CD4-positive, alpha-beta T cell (primary cell): ENCODE results near the gene MTUS2. TPM values are rescaled to one million over a fixed set of nuclear protein-coding genes. Genes with fewer than 3 reads are reported as not detected.

ENCODE experiments used
- ATAC-seq: fragments of 200-7000 bp; cut with Tn5 transposase; one replicate; pipeline ENCODE4 v1.10.0; 2022; ENCODE audit warnings: mild to moderate bottlenecking; ENCODE audit not compliant: poor library complexity
- CTCF ChIA-PET: fragments of 350-600 bp; sonication (Branson Sonifier 250); formaldehyde crosslinking; loops from one replicate; lab custom pipeline; 2021; ENCODE audit warnings: antibody characterized with exemption, inconsistent platforms; lab: Charles Lee
- POLR2A ChIA-PET: fragments of 350-600 bp; sonication (Branson Sonifier 250); formaldehyde crosslinking; loops from one replicate; lab custom pipeline; 2021; ENCODE audit warnings: antibody characterized with exemption, inconsistent platforms; lab: Charles Lee
- DNase-seq, 14 experiments: peaks; one replicate each; pipeline ENCODE4 v3.0.0-alpha.2; 2013 to 2020; ENCODE audit warnings: mixed read lengths in 2 of 14
- H3K27ac ChIP-seq, 2 donors: one replicate each; pipeline versions ENCODE4 v1.5.1 to v1.7.0; 2013; ENCODE audit warnings: low read length in 2 of 2, low read depth in 1 of 2, mild to moderate bottlenecking in 1 of 2
- H3K27me3 ChIP-seq, 2 experiments: 1 replicate in 1 of 2; 2 replicates in 1 of 2; pipeline versions ENCODE4 v1.6.1 to v1.7.0; 2013; ENCODE audit warnings: low read length in 2 of 2, control low read depth in 1 of 2, mild to moderate bottlenecking in 1 of 2, moderate library complexity in 1 of 2; ENCODE audit not compliant: insufficient read depth in 2 of 2, control insufficient read depth in 1 of 2
- H3K36me3 ChIP-seq: one replicate; pipeline ENCODE4 v1.6.1; 2013; ENCODE audit warnings: low read length, control low read depth; ENCODE audit not compliant: insufficient read depth
- H3K4me1 ChIP-seq: one replicate; pipeline ENCODE4 v1.6.1; 2013; ENCODE audit warnings: low read length, control low read depth; ENCODE audit not compliant: insufficient read depth
- H3K4me3 ChIP-seq: one replicate; pipeline ENCODE4 v1.5.1; 2013; ENCODE audit warnings: mild to moderate bottlenecking, low read length, moderate library complexity
- H3K9me3 ChIP-seq, 2 experiments: 1 replicate in 1 of 2; 2 replicates in 1 of 2; pipeline versions ENCODE4 v1.6.1 to v1.7.0; 2013; ENCODE audit warnings: low read length in 2 of 2, mild to moderate bottlenecking in 2 of 2, control low read depth in 1 of 2, moderate library complexity in 1 of 2; ENCODE audit not compliant: control insufficient read depth in 1 of 2, insufficient read depth in 1 of 2
- H3K27ac Mint-ChIP-seq: one replicate; pipeline ENCODE4 v1.8.0; 2020; ENCODE audit warnings: mixed read lengths
- H3K27me3 Mint-ChIP-seq: one replicate; pipeline ENCODE4 v1.8.0; 2021; ENCODE audit warnings: mixed read lengths
- H3K36me3 Mint-ChIP-seq: one replicate; pipeline ENCODE4 v1.8.0; 2021; ENCODE audit warnings: low read depth, mixed read lengths
- H3K4me1 Mint-ChIP-seq: one replicate; pipeline ENCODE4 v1.8.0; 2021; ENCODE audit warnings: low read depth, mixed read lengths
- H3K4me3 Mint-ChIP-seq: one replicate; pipeline ENCODE4 v1.8.0; 2020; ENCODE audit warnings: mild to moderate bottlenecking, mixed read lengths
- H3K9me3 Mint-ChIP-seq: one replicate; pipeline ENCODE4 v1.8.0; 2020; ENCODE audit warnings: mixed read lengths
- CTCF ChIP-seq: fragments of 200-600 bp; IDR thresholded peaks from one replicate; pipeline ENCODE4 v1.8.0; 2022; ENCODE audit warnings: antibody characterized with exemption, mild to moderate bottlenecking
- intact Hi-C, 2 experiments: fragments of 100-400 bp; cut with DNase I in 1 of 2; cut with micrococcal nuclease in 1 of 2; formaldehyde crosslinking; loops; one replicate each; pipeline versions ENCODE4 v1.15.1 to v1.9.0; 2023 to 2025; cut with DNase I, micrococcal nuclease
- total RNA-seq, 174 experiments: library from RNA in 2 of 174; stranded (reverse) in 2 of 174; gene quantifications; one replicate each; pipeline ENCODE4 v1.2.3 and lab custom pipeline; 2021 to 2026

Gene MTUS2
- total RNA-seq, 2 experiments from 2014 or later = 0.38 to 0.81 TPM

GRCh38 chr13:29310806-29311205 lies 490.7 kb downstream of the MTUS2 start:
- no peak for TF ChIP-seq CTCF
- H3K36me3 Mint-ChIP-seq = no peaks in the 10 kb centered on the region
- no peak overlapping the region for H3K4me3 ChIP-seq
- H3K27me3 ChIP-seq = no peaks in the 10 kb centered on the region
- H3K4me1 Mint-ChIP-seq = no peaks in the 10 kb centered on the region
- H3K4me1 ChIP-seq = no peaks in the 10 kb centered on the region
- no peak overlapping the region for H3K4me3 Mint-ChIP-seq
- ChIA-PET CTCF (no interaction called here), POLR2A (no interaction called here)
- no peak for DNase-seq
- intact Hi-C loops = no loop called here
- ATAC-seq = no peak
- peaks cover 8% of the 10 kb centered on the region for H3K9me3 Mint-ChIP-seq
- H3K27ac Mint-ChIP-seq = no peak overlapping the region
- H3K9me3 ChIP-seq = no peaks in the 10 kb centered on the region
- no peaks in the 10 kb centered on the region for H3K36me3 ChIP-seq
- H3K27me3 Mint-ChIP-seq = peaks cover 13% of the 10 kb centered on the region
- H3K27ac ChIP-seq = no peak overlapping the region

GRCh38 chr13:29315847-29316246 lies 495.7 kb downstream of the MTUS2 start:
- intact Hi-C loops = no loop called here
- ChIA-PET POLR2A (no interaction called here), CTCF (no interaction called here)
- H3K9me3 ChIP-seq = no peaks in the 10 kb centered on the region
- ATAC-seq (no peak), DNase-seq (no peak)
- H3K27ac Mint-ChIP-seq = no peak overlapping the region
- H3K4me3 Mint-ChIP-seq = no peak overlapping the region
- H3K27me3 Mint-ChIP-seq = no peaks in the 10 kb centered on the region
- H3K4me1 Mint-ChIP-seq = no peaks in the 10 kb centered on the region
- no peaks in the 10 kb centered on the region for H3K27me3 ChIP-seq
- no peaks in the 10 kb centered on the region for H3K36me3 ChIP-seq
- H3K27ac ChIP-seq = no peak overlapping the region
- no peaks in the 10 kb centered on the region for H3K36me3 Mint-ChIP-seq
- H3K9me3 Mint-ChIP-seq = no peaks in the 10 kb centered on the region
- no peak overlapping the region for H3K4me3 ChIP-seq
- H3K4me1 ChIP-seq = no peaks in the 10 kb centered on the region
- no peak for TF ChIP-seq CTCF

DNA sequence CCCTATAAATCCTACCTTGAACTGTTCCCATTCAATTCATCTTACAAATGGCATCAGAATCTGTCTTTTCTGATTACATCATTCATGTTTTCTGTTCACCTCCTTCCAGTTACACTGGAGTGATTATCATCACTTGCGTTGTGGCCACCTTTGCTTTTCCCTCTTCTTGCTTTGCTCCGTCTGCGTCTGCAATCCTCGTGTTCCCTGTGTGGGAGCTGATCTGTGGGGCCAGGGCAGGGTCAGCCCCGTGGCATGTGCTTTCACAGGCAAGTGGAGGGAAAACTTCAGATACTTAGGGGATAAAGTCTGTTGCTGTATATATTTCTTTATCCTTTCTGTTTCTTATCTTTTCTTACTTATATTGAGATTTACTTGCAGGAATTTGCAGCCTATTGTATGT lies 497.7 kb downstream of the MTUS2 start:
- no peak for ATAC-seq
- Mint-ChIP-seq H3K36me3 (no peaks in the 10 kb centered on the region), H3K4me3 (no peak overlapping the region), H3K27me3 (peaks cover 10% of the 10 kb centered on the region), H3K27ac (no peak overlapping the region), H3K4me1 (no peaks in the 10 kb centered on the region), H3K9me3 (peaks cover 5% of the 10 kb centered on the region)
- no peak for DNase-seq
- Histone ChIP-seq H3K27ac (no peak overlapping the region), H3K36me3 (no peaks in the 10 kb centered on the region), H3K4me1 (no peaks in the 10 kb centered on the region), H3K27me3 (no peaks in the 10 kb centered on the region), H3K4me3 (no peak overlapping the region), H3K9me3 (no peaks in the 10 kb centered on the region)
- TF ChIP-seq CTCF = no peak
- intact Hi-C loops = no loop called here
- ChIA-PET CTCF (no interaction called here), POLR2A (no interaction called here)
